SK-N-SH treated with all-trans-retinoic acid at 6 μM for 48 hours (cell line): ENCODE data around the gene CALN1.

Experiments used
- ARNTL ChIP-seq: fragments of 450-650 bp; formaldehyde crosslinking; IDR thresholded peaks from 2 replicates; pipeline ENCODE4 v1.5.0; 2020; ENCODE audit warnings: low read depth, mild to moderate bottlenecking, moderate library complexity, borderline replicate concordance
- BACH2 ChIP-seq: fragments of 250-450 bp; sonication (Bioruptor Pico); IDR thresholded peaks from 2 replicates; pipeline ENCODE4 v1.9.0; 2021; ENCODE audit warnings: mild to moderate bottlenecking, borderline replicate concordance
- OSR1 ChIP-seq: fragments of 250-450 bp; sonication (Bioruptor Pico); IDR thresholded peaks from 2 replicates; pipeline ENCODE4 v1.8.0; 2022; ENCODE audit warnings: moderate library complexity, mild to moderate bottlenecking, inconsistent platforms
- PPARA ChIP-seq: fragments of 250-450 bp; sonication (Bioruptor Pico); IDR thresholded peaks from 2 replicates; pipeline ENCODE4 v1.5.0; 2020; ENCODE audit warnings: mild to moderate bottlenecking, borderline replicate concordance
- ZFP3 ChIP-seq: fragments of 250-450 bp; sonication (Bioruptor Pico); IDR thresholded peaks from 2 replicates; pipeline ENCODE4 v1.5.0; 2020; ENCODE audit warnings: mild to moderate bottlenecking, moderate library complexity
- ZNF8 ChIP-seq: fragments of 450-650 bp; formaldehyde crosslinking; IDR thresholded peaks from 2 replicates; pipeline ENCODE4 v1.5.0; 2020; ENCODE audit warnings: mild to moderate bottlenecking, moderate library complexity
- TF ChIP-seq, protein P1 (sequence below): fragments of 250-450 bp; sonication (Bioruptor Pico); IDR thresholded peaks from 2 replicates; pipeline ENCODE4 v1.5.1; 2021; ENCODE audit warnings: mild to moderate bottlenecking, moderate library complexity
- TF ChIP-seq, protein P2 (sequence below): fragments of 250-450 bp; sonication (Bioruptor Pico); IDR thresholded peaks from 2 replicates; pipeline ENCODE4 v1.8.0; 2020; ENCODE audit warnings: mild to moderate bottlenecking, moderate library complexity, borderline replicate concordance

DNA sequence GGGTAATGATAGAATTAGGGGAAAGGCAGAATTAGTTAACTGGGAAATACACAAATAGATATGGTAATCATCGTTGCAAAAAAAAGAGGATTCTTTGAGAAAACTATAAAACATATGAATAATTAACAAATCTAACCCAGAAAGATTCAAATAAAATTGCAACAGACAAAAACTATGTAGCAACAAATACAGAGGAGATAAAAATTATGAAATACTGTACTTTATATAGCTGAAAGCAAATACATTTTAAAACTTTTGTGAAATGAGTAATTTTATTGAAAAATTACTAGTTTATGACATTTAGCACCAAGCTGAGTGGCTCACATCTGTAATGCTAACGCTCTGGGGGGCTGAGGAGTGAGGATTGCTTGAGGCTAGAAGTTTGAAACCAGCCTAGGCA is 356.7 kb downstream of the CALN1 start:
- TF ChIP-seq, protein P1, sequence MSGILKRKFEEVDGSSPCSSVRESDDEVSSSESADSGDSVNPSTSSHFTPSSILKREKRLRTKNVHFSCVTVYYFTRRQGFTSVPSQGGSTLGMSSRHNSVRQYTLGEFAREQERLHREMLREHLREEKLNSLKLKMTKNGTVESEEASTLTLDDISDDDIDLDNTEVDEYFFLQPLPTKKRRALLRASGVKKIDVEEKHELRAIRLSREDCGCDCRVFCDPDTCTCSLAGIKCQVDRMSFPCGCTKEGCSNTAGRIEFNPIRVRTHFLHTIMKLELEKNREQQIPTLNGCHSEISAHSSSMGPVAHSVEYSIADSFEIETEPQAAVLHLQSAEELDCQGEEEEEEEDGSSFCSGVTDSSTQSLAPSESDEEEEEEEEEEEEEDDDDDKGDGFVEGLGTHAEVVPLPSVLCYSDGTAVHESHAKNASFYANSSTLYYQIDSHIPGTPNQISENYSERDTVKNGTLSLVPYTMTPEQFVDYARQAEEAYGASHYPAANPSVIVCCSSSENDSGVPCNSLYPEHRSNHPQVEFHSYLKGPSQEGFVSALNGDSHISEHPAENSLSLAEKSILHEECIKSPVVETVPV (CRISPR knock-in tag), result no peak
- TF ChIP-seq PPARA (CRISPR knock-in tag) (no peak), ZNF8 (CRISPR knock-in tag) (no peak), OSR1 (CRISPR knock-in tag) (no peak), ZFP3 (CRISPR knock-in tag) (no peak), BACH2 (CRISPR knock-in tag) (no peak), ARNTL (no peak)
- TF ChIP-seq, protein P2, sequence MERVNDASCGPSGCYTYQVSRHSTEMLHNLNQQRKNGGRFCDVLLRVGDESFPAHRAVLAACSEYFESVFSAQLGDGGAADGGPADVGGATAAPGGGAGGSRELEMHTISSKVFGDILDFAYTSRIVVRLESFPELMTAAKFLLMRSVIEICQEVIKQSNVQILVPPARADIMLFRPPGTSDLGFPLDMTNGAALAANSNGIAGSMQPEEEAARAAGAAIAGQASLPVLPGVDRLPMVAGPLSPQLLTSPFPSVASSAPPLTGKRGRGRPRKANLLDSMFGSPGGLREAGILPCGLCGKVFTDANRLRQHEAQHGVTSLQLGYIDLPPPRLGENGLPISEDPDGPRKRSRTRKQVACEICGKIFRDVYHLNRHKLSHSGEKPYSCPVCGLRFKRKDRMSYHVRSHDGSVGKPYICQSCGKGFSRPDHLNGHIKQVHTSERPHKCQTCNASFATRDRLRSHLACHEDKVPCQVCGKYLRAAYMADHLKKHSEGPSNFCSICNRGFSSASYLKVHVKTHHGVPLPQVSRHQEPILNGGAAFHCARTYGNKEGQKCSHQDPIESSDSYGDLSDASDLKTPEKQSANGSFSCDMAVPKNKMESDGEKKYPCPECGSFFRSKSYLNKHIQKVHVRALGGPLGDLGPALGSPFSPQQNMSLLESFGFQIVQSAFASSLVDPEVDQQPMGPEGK, result no peak
